HL-60 (cell line): ENCODE data around the gene CXCL11.

ENCODE experiments used
- GABPA ChIP-seq: IDR thresholded peaks from 2 replicates; pipeline ENCODE4 v1.6.1; 2012; ENCODE audit warnings: low read depth
- POLR2AphosphoS5 ChIP-seq: IDR thresholded peaks from 2 replicates; pipeline ENCODE4 v1.6.1; 2012; ENCODE audit warnings: low read depth
- SPI1 ChIP-seq: IDR thresholded peaks from 2 replicates; pipeline ENCODE4 v1.6.1; 2012; ENCODE audit warnings: low read depth, mild to moderate bottlenecking, borderline replicate concordance
- TF ChIP-seq, protein P1 (sequence below): IDR thresholded peaks from one replicate; pipeline ENCODE4 v1.5.1; 2011; ENCODE audit warnings: low read length, control low read depth, inconsistent platforms; ENCODE audit not compliant: insufficient read depth

DNA sequence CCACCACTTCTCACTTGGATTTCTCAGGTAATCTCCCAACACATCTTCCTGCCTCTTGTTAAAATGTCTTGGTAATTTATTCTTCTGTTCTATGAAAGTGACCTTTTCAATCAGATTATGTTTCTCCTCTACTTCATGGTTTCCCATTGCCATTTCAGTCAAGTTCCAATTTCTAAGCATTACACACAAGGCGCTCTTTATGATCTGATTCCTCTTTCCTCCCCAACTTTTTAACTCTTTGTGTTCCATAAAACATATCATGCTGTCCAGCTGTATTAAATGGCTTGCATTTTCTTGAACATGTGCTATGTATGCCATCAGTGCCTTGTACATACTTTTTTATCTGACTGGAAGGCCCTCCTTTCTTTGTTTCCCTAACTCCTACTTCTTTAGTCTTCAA is 25.6 kb upstream of the CXCL11 start:
- TF ChIP-seq, protein P1, sequence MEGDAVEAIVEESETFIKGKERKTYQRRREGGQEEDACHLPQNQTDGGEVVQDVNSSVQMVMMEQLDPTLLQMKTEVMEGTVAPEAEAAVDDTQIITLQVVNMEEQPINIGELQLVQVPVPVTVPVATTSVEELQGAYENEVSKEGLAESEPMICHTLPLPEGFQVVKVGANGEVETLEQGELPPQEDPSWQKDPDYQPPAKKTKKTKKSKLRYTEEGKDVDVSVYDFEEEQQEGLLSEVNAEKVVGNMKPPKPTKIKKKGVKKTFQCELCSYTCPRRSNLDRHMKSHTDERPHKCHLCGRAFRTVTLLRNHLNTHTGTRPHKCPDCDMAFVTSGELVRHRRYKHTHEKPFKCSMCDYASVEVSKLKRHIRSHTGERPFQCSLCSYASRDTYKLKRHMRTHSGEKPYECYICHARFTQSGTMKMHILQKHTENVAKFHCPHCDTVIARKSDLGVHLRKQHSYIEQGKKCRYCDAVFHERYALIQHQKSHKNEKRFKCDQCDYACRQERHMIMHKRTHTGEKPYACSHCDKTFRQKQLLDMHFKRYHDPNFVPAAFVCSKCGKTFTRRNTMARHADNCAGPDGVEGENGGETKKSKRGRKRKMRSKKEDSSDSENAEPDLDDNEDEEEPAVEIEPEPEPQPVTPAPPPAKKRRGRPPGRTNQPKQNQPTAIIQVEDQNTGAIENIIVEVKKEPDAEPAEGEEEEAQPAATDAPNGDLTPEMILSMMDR, result no peak
- TF ChIP-seq POLR2AphosphoS5, result no peak
- TF ChIP-seq SPI1, result no peak
- no peak for TF ChIP-seq GABPA
